ENCODE measurements around the gene IL25.

GRCh38 chr14:23352506-23353432 lies 19.8 kb upstream of the IL25 start, which contains the start of gene SLC22A17:
- no peak; the same call in none of the 2 replicates for TF ChIP-seq CTCF (conservative IDR thresholded peaks at IDR 0.05)
- no peak for TF ChIP-seq ZFX (IDR thresholded peaks at IDR 0.05)

Data from C4-2B (cell line).